H4 (cell line): ENCODE data around the gene TOM1L2. TPM values are rescaled to one million over a fixed set of nuclear protein-coding genes. Genes with fewer than 3 reads are reported as not detected.

Source experiments
- DNase-seq: peaks from one replicate; pipeline ENCODE4 v3.0.0-alpha.2; 2015; ENCODE audit warnings: low spot score
- total RNA-seq: library from RNA; depleted of rRNA; stranded (reverse); fragments of >200 nt; shearing (Covaris generic); gene quantifications from 2 replicates; pipeline ENCODE4 v1.2.3, GENCODE V29; 2014; rRNA removed

The TOM1L2 gene
- total RNA-seq, 1 experiment from 2014 or later: 13.4 TPM

DNA sequence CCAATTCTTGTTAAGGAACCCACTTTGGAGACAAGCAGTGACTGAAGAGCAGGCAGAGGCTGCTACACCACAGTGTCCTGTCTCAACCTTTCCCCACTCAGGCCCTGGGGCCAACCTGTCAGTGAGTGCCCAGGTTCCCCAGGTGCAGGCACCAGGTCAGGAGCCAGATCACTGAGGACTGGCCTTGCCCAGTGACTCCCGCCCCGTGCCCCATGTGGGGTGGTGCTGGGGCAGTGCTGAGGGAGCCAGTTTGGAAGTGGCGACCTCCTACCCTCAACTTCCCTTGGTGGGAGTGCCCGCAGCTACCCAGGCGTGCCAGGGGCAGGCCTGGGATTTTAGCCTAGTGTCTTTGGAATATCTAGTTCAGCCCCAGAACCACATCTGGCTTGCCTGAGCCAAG is 164.8 kb downstream of the TOM1L2 start:
- no peak for DNase-seq

DNA sequence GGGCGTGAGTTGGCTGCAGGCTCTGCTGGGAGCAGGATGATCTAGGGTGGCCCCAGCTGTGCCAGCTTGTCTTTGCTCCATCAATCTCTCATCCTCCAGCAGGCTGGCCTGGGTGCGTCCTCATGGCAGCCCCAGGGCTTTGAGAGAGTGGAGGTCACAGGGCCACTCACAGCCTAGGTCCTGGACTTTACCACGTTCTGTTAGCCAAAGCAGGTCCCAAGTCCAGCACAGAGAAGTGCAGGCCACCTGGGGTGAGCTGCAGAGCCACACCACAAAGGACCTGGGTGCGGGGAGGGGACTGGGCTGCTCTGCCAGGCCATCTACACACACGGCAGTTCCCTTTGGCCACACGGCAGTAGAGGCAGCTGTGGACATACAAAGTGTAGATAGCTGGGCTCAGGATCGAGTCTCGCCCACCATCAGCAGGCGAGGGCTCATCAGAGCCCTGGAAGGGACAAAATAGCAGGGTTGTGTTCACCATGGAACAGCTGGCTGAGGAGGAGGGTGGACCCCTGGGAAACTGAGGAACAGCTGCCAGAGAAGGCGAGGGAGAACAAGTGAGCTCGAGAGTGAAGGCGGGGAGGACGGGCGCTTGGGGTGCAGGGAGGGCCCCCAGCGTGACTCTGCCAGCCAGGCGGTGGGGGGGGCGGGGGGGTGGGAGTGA is 165.5 kb downstream of the TOM1L2 start:
- no peak for DNase-seq

DNA sequence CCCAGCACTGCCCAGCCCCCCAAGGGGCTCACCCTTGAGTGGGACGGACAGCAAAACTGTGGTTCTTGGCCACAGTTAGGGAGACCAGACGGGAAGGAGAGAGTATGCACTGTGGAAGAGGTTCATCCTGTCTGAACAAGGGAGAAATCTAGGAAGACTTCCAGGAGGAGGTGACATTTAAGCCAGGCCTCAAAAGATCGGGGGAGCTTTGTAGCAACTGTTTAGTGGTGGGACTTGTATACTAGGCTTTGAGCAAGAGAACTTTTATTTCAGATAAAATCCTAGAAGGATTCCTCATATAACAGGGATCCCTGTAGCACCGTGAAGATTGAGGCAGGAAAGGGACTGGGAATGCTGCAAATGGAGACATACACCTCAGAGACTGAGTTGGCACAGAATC is 166.2 kb downstream of the TOM1L2 start:
- no peak for DNase-seq

DNA sequence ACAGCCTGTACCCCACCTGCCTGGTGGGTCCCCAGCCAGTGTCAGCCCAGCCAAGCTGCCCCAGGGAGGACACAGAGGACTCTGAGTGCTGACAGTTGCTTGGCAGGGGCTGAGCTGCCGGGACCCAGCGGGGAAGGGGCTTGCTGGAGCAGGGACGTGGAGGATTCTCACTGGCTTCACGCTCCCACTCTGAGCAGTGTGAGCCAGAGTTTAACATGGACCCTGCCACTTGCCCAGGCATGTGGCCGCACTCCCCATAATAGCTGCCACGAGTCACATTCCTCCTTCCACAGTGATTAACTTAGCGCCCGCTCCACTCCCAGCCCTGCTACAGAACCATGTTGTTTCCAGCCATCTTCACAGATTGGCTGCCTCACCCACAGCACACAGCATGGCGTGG is 166.6 kb downstream of the TOM1L2 start:
- no peak for DNase-seq

DNA sequence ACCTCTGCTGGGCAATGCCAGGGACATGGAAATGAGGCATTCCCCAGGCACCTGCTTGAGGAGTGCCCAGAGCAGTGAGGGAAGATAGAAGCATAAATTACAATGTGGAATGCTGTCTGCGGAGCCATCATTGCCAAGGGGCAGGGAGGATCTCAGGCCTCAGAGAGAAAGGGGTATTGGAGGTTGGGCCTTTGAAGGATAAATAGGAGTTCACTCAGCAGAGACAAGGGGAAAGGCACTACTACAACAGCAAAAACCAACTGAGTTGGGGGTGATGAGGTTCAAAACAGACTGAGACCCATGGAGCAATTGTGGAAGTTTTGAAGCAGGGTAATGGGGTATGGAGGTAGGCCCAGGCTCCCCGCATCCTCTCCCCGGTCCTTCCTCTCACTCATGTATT is 168.2 kb downstream of the TOM1L2 start:
- no peak for DNase-seq

DNA sequence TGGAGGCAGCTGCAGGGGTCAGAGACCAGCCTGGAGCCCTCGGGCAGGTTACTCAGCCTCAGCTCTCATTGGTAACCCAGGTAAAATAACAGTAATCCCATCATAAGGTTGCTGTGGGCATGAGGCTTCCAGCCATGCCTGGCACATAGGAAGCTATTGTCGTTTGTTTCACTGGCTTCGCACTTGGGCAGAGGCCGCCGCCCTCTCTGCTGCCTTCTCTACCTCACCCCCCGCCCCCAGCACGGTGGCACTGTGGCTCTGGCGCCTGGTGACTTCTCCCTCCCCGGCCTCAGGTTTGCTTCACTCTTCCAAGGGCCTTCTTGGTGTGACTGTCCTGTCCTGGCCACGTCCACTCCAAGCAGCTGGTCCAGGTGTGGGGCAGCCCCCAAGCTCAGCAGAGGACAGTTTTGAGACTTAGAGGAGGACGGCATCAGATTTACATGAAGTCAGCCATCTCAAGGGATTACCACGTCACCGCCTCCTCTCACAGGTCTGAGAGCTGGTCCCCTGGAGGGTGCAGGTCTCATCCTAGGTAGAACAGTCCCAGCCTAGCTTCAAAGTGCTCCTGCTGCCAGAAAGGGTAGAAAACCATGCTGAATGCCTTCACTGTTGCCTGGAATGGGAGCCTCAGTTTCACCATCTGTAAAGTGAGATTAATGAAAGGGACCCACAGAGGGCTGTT is 170.3 kb downstream of the TOM1L2 start:
- no peak for DNase-seq

DNA sequence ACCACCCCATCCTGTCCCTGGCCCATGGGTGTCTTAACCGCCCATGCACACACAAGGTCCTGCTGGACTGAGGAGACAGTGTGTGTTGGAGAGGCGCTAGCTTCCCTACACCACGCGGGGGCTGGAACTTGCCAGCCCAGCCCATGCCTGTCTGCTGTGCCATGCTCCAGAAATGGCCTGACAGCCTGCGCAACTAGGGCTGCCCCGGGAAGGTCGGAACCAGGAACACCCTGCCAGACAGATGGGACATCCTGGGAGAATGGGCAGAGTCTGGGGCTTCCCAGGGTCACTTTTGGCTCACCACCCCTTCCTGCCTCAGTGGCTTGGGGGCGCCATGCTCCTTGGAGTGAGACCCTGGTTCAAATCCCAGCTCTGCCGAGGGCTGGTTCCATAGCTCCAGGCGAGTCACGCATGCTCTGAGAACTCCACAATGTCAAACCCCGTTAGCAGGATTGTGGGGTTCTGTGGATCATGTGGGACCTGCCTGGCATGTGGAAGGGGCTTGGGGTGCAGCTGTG is 171.6 kb downstream of the TOM1L2 start:
- no peak for DNase-seq

DNA sequence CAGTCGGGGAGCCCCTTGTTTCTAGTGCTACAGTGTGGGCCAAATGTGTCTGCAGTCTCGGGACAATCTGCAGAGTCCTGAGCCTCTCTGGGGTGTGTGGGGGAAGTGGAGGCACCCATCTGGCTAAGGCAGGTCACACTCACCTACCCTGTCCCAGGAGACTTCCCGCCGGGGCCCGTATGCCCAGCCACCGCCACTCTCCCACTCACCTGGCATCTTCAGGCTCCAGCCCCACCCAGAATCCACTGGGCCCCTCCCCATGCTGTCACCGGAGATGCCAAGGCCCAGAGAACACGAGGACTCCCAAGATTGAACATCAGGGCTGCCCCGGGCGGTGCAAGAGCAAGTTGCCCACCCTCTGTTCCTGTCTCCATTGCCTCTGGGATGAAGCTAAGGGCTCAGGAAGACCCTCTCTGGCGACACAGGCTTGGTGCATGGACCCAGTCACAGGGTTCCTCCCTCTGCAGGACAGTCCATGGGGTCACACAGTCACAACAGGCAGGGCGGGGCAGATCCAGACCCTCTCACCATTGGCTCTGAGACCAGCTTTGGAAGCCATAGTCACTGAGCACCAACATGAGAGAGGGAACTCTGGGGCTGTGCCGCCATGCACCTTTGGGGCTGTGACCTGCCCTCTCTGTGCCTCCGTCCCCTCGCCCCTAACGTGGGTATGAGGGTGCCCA is 173.5 kb downstream of the TOM1L2 start:
- no peak for DNase-seq

DNA sequence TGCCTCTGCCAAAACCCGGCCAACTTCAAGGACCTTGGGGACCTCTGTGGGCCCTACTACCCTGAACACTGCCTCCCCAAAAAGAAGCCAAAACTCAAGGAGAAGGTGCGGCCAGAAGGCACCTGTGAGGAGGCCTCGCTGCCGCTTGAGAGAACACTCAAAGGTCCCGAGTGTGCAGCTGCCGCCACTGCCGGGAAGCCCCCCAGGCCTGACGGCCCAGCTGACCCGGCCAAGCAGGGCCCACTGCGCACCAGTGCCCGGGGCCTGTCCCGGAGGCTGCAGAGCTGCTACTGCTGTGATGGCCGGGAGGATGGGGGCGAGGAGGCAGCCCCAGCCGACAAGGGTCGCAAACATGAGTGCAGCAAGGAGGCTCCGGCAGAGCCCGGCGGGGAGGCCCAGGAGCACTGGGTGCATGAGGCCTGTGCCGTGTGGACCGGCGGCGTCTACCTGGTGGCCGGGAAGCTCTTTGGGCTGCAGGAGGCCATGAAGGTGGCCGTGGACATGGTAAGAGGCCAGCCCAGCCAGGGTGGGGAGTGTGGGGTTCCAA is 174.1 kb downstream of the TOM1L2 start:
- no peak for DNase-seq

DNA sequence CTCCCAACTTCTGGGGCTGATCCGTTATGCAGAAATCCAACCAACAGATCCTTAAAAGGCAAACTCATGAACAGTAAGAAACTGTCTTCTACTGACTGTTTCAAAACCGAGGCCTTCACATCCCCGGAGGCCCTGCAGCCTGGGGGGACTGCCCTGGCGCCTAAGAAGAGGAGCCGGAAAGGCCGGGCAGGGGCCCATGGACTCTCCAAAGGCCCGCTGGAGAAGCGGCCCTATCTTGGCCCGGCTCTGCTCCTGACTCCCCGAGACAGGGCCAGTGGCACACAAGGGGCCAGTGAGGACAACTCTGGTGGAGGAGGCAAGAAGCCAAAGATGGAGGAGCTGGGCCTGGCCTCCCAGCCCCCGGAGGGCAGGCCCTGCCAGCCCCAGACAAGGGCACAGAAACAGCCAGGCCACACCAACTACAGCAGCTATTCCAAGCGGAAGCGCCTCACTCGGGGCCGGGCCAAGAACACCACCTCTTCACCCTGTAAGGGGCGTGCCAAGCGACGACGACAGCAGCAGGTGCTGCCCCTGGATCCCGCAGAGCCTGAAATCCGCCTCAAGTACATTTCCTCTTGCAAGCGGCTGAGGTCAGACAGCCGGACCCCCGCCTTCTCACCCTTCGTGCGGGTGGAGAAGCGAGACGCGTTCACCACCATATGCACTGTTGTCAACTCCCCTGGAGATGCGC is 174.9 kb downstream of the TOM1L2 start:
- DNase-seq: no peak

DNA sequence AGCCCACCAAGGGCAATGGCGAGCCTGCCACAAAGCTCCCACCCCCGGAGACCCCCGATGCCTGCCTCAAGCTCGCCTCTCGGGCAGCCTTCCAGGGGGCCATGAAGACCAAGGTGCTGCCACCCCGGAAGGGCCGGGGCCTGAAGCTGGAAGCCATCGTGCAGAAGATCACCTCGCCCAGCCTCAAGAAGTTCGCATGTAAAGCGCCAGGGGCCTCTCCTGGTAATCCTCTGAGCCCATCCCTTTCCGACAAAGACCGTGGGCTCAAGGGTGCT is 175.5 kb downstream of the TOM1L2 start:
- DNase-seq: no peak

DNA sequence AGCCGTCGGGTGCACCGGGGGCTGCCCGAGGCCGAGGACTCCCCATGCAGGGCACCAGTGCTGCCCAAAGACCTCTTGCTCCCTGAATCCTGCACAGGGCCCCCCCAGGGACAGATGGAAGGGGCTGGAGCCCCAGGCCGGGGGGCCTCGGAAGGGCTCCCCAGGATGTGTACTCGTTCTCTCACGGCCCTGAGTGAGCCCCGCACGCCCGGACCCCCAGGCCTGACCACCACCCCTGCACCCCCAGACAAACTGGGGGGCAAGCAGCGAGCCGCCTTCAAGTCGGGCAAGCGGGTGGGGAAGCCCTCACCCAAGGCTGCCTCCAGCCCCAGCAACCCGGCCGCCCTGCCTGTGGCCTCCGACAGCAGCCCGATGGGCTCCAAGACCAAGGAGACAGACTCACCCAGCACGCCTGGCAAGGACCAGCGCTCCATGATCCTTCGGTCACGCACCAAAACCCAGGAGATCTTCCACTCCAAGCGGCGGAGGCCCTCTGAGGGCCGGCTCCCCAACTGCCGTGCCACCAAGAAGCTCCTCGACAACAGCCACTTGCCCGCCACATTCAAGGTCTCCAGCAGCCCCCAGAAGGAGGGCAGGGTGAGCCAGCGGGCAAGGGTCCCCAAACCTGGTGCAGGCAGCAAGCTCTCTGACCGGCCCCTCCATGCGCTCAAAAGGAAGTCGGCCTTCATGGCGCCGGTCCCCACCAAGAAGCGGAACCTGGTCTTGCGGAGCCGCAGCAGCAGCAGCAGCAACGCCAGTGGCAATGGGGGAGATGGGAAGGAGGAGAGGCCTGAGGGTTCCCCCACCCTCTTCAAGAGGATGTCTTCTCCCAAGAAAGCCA is 176.0 kb downstream of the TOM1L2 start:
- DNase-seq: no peak

DNA sequence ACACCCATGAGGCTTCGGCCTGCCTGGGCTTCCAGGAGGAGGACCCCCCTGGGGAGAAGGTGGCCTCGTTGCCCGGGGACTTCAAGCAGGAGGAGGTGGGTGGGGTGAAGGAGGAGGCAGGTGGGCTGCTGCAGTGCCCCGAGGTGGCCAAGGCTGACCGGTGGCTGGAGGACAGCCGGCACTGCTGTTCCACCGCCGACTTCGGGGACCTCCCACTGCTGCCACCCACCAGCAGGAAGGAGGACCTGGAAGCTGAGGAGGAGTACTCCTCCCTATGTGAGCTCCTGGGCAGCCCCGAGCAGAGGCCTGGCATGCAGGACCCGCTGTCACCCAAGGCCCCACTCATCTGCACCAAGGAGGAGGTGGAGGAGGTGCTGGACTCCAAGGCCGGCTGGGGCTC is 176.9 kb downstream of the TOM1L2 start:
- no peak for DNase-seq

DNA sequence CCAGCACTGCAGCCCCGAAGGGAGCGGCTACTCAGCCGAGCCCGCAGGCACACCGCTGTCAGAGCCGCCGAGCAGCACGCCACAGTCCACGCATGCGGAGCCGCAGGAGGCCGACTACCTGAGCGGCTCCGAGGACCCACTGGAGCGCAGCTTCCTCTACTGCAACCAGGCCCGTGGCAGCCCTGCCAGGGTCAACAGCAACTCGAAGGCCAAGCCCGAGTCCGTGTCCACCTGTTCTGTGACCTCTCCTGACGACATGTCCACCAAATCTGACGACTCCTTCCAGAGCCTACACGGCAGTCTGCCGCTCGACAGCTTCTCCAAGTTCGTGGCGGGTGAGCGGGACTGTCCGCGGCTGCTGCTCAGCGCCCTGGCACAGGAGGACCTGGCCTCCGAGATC is 177.8 kb downstream of the TOM1L2 start:
- DNase-seq: no peak

Other genes starting within 250 kb of the TOM1L2 start
- gene SREBF1, start 135.4 kb downstream of the TOM1L2 start, total RNA-seq: 63.9 and 65.8 TPM in 2 replicates
- gene DRC3, start 462 bp upstream of the TOM1L2 start, total RNA-seq: 1.4 TPM in 1 of 2 replicates, not detected in the other
- gene ATPAF2, start 66.8 kb upstream of the TOM1L2 start, total RNA-seq: 8.6 and 13.8 TPM in 2 replicates
- gene GID4, start 67.0 kb upstream of the TOM1L2 start, total RNA-seq: 4.1 and 6.0 TPM in 2 replicates
- gene DRG2, start 115.5 kb upstream of the TOM1L2 start, total RNA-seq: 46.6 and 61.5 TPM in 2 replicates
- under 0.01 TPM in 1 of 2 replicates, not detected in the other for gene MYO15A, start 136.4 kb upstream of the TOM1L2 start, total RNA-seq
- gene ALKBH5, start 211.4 kb upstream of the TOM1L2 start, total RNA-seq: 58.2 and 63.1 TPM in 2 replicates